Measurements from ENCODE around the gene GRIA4.

The GRIA4 gene

GRCh38 chr11:105789579-105790420 is 179.9 kb downstream of the GRIA4 start:
- H3K27me3 ChIP-seq (ENCODE audit: insufficient read depth, low read length) = no peaks in the 10 kb centered on the region
- no peaks in the 10 kb centered on the region for H3K36me3 ChIP-seq (ENCODE audit: insufficient read depth, low read length)
- no peak overlapping the region for H3K4me3 ChIP-seq (ENCODE audit: low read length)
- no peaks in the 10 kb centered on the region for H3K9me3 ChIP-seq (ENCODE audit: low read length)
- no peak overlapping the region for H2AFZ ChIP-seq (ENCODE audit: low read depth, low read length)
- H3K4me1 ChIP-seq (ENCODE audit: insufficient read depth, low read length) = peaks cover 4% of the 10 kb centered on the region

DNA sequence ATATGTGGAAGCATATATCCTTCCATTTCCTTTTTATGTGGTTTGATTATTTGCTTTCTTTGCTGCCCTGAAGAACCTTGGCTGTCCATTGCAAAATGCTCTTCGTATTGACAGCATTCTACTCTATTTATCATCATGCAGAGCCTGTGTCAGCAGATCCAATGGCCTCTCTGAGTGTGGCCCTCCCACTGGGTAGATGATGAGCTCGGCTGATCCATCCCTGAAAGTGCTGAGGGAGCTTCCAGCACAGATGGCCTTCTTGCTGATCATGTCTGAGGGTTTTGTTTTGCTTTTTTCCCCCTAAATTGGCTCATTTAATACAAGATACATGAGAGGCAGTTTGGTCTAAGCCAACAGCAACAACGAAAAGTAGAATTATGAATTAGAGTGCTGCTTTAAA is 181.0 kb downstream of the GRIA4 start:
- Histone ChIP-seq H3K27me3 (ENCODE audit: insufficient read depth, low read length) (no peaks in the 10 kb centered on the region), H3K36me3 (ENCODE audit: insufficient read depth, low read length) (no peaks in the 10 kb centered on the region), H3K9me3 (ENCODE audit: low read length) (no peaks in the 10 kb centered on the region), H3K4me3 (ENCODE audit: low read length) (no peak overlapping the region), H3K4me1 (ENCODE audit: insufficient read depth, low read length) (peaks cover 4% of the 10 kb centered on the region), H2AFZ (ENCODE audit: low read depth, low read length) (no peak overlapping the region)

- no peaks in the 10 kb centered on the region for H3K4me1 ChIP-seq (ENCODE audit: insufficient read depth, low read length)
- no peak overlapping the region for H2AFZ ChIP-seq (ENCODE audit: low read depth, low read length)
- no peaks in the 10 kb centered on the region for H3K27me3 ChIP-seq (ENCODE audit: insufficient read depth, low read length)
- H3K4me3 ChIP-seq (ENCODE audit: low read length) = no peak overlapping the region
- H3K9me3 ChIP-seq (ENCODE audit: low read length) = no peaks in the 10 kb centered on the region
- no peaks in the 10 kb centered on the region for H3K36me3 ChIP-seq (ENCODE audit: insufficient read depth, low read length)
Measured at GRCh38 chr11:105793092-105793491, 183.2 kb downstream of the GRIA4 start.

GRCh38 chr11:105799263-105799662 is 189.4 kb downstream of the GRIA4 start:
- Histone ChIP-seq H2AFZ (ENCODE audit: low read depth, low read length) (no peak overlapping the region), H3K4me3 (ENCODE audit: low read length) (no peak overlapping the region), H3K4me1 (ENCODE audit: insufficient read depth, low read length) (no peaks in the 10 kb centered on the region), H3K9me3 (ENCODE audit: low read length) (no peaks in the 10 kb centered on the region), H3K27me3 (ENCODE audit: insufficient read depth, low read length) (no peaks in the 10 kb centered on the region), H3K36me3 (ENCODE audit: insufficient read depth, low read length) (no peaks in the 10 kb centered on the region)

DNA sequence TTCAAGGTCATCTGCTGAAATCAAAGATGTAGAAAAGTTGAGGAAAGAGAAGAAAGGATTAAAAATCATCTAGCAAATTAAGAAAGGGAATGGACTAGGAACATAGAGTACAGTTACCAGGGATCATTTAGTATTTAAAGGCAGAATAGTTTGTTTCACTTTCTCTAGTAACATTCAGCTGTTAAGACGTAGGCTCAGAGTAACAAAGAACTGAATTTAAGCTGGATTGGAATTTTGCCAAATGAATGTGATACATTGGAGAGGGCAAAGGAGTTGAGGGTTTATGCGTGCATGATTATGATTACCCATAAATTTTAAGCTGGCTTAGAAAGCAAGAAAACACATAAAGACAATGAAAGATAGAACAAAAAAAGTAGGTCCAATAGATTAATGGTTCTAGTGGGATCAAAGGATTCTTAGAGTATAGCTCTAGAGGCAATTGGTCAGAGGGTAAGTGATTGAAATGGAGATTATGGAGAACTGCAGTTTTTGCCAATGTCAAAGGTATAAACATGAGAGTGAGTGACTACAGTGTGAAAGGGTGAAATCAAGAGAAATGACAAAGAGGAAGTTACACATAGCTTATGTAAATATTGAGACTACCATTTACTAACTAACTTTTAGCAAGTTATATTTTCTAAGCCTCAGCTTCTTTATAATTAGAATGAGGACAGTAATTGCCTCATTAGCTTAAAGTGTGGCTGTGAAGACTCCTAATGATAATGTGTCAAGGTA is 190.0 kb downstream of the GRIA4 start:
- no peak overlapping the region for H3K4me3 ChIP-seq (ENCODE audit: low read length)
- H3K9me3 ChIP-seq (ENCODE audit: low read length) = no peaks in the 10 kb centered on the region
- H2AFZ ChIP-seq (ENCODE audit: low read depth, low read length) = no peak overlapping the region
- H3K4me1 ChIP-seq (ENCODE audit: insufficient read depth, low read length) = no peaks in the 10 kb centered on the region
- no peaks in the 10 kb centered on the region for H3K36me3 ChIP-seq (ENCODE audit: insufficient read depth, low read length)
- H3K27me3 ChIP-seq (ENCODE audit: insufficient read depth, low read length) = no peaks in the 10 kb centered on the region

DNA sequence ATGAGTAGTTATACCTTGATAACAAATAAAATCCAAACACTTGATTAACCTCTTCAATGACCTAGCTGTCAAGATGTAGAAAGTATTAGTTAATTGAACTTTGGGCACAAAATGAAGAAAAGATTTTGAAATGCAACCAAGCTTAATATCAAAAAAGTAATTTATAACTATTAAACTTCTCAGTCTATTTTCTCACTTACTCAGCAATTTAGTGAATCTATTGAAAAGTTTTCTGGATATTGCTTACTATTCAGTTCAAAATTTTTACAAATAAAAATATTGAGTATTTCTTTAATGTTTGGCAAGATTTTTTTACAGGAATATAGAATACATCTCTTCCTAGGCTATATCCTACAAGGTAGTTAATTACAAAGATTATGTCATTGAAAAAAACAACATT is 192.5 kb downstream of the GRIA4 start:
- Histone ChIP-seq H3K4me3 (ENCODE audit: low read length) (no peak overlapping the region), H3K36me3 (ENCODE audit: insufficient read depth, low read length) (no peaks in the 10 kb centered on the region), H3K4me1 (ENCODE audit: insufficient read depth, low read length) (no peaks in the 10 kb centered on the region), H3K9me3 (ENCODE audit: low read length) (no peaks in the 10 kb centered on the region), H2AFZ (ENCODE audit: low read depth, low read length) (no peak overlapping the region), H3K27me3 (ENCODE audit: insufficient read depth, low read length) (no peaks in the 10 kb centered on the region)

- Histone ChIP-seq H3K4me1 (ENCODE audit: insufficient read depth, low read length) (no peaks in the 10 kb centered on the region), H3K4me3 (ENCODE audit: low read length) (no peak overlapping the region)
Measured at GRCh38 chr11:105811242-105811641, 201.4 kb downstream of the GRIA4 start.

GRCh38 chr11:105821372-105821771 is 211.5 kb downstream of the GRIA4 start:
- no peaks in the 10 kb centered on the region for H3K36me3 ChIP-seq (ENCODE audit: insufficient read depth, low read length)
- no peak overlapping the region for H3K4me3 ChIP-seq (ENCODE audit: low read length)

More at GRCh38 chr11:105811242-105811641, 201.4 kb downstream of the GRIA4 start:
- Histone ChIP-seq H3K9me3 (ENCODE audit: low read length) (no peaks in the 10 kb centered on the region), H3K27me3 (ENCODE audit: insufficient read depth, low read length) (no peaks in the 10 kb centered on the region), H2AFZ (ENCODE audit: low read depth, low read length) (no peak overlapping the region), H3K36me3 (ENCODE audit: insufficient read depth, low read length) (no peaks in the 10 kb centered on the region)

DNA sequence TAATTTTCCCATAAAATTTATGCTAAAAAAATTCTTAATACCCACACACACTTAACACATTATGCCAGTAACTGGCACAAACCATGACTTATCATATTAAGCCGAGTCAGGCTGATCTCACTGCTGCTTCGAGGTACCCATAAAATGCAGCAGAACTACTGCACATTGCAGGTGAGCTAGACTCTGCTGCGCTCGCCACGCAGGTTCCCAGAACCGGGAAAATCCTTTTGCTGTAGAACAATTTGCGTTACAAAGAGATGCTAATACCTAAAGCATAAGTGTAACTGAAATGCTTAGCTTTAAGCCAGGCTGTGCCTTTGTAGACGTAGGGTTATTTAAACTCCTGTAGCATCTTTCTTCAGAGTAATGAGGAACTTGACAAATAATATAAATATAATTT is 211.9 kb downstream of the GRIA4 start:
- Histone ChIP-seq H3K36me3 (ENCODE audit: insufficient read depth, low read length) (no peaks in the 10 kb centered on the region), H3K4me1 (ENCODE audit: insufficient read depth, low read length) (no peaks in the 10 kb centered on the region), H2AFZ (ENCODE audit: low read depth, low read length) (no peak overlapping the region), H3K4me3 (ENCODE audit: low read length) (no peak overlapping the region), H3K27me3 (ENCODE audit: insufficient read depth, low read length) (no peaks in the 10 kb centered on the region), H3K9me3 (ENCODE audit: low read length) (no peaks in the 10 kb centered on the region)

More at GRCh38 chr11:105821372-105821771, 211.5 kb downstream of the GRIA4 start:
- no peak overlapping the region for H2AFZ ChIP-seq (ENCODE audit: low read depth, low read length)
- H3K27me3 ChIP-seq (ENCODE audit: insufficient read depth, low read length) = no peaks in the 10 kb centered on the region
- H3K9me3 ChIP-seq (ENCODE audit: low read length) = no peaks in the 10 kb centered on the region
- no peaks in the 10 kb centered on the region for H3K4me1 ChIP-seq (ENCODE audit: insufficient read depth, low read length)

GRCh38 chr11:105823495-105824033 is 213.7 kb downstream of the GRIA4 start:
- Histone ChIP-seq H3K36me3 (ENCODE audit: insufficient read depth, low read length) (no peaks in the 10 kb centered on the region), H2AFZ (ENCODE audit: low read depth, low read length) (no peak overlapping the region), H3K27me3 (ENCODE audit: insufficient read depth, low read length) (no peaks in the 10 kb centered on the region), H3K4me1 (ENCODE audit: insufficient read depth, low read length) (no peaks in the 10 kb centered on the region), H3K4me3 (ENCODE audit: low read length) (no peak overlapping the region), H3K9me3 (ENCODE audit: low read length) (no peaks in the 10 kb centered on the region)

DNA sequence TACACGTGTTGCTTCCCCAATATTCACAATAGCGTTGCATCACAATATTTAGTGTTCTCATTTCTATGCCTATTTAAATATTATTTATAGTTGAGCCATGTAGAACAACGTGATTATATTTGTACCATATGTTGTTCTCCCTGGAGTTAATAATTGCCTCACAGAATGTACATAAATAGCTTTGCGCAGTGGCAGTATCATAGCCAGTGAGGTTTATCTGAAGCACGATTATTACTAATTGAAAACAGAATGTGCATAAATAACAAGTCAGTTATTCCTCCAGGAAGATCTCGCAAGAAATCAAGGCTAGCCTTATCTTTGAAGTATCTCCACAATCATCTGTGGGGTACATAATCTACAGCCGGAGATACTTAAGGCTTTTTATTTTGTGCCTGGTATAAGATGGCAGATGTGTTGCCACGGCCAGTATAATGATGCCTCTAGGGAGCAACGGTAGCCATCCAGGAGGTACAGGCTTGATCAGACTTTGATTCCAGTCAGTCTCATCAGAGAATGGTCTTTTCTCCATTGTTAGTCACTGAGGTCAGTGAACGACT is 214.7 kb downstream of the GRIA4 start:
- Histone ChIP-seq H3K36me3 (ENCODE audit: insufficient read depth, low read length) (no peaks in the 10 kb centered on the region), H3K27me3 (ENCODE audit: insufficient read depth, low read length) (no peaks in the 10 kb centered on the region), H2AFZ (ENCODE audit: low read depth, low read length) (no peak overlapping the region), H3K4me1 (ENCODE audit: insufficient read depth, low read length) (no peaks in the 10 kb centered on the region), H3K9me3 (ENCODE audit: low read length) (no peaks in the 10 kb centered on the region), H3K4me3 (ENCODE audit: low read length) (no peak overlapping the region)

DNA sequence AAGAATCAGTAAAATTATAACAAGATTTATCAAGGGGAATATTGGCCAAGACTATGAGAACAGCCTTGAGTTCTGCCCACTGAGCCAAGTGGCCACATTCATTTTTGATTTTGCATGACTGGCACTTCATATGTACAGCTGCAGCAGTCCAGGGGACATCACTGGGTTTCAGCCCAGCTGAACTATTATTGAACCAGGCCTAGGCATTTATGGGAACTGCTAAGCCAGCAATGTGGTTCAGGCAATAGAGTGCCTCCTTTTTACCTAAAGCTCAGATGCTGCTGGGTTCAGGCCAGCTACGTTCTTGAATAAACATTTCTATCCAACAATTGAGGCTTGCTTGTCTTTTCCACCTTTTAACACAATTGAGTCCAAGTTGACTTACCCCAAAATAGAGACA is 215.3 kb downstream of the GRIA4 start:
- H2AFZ ChIP-seq (ENCODE audit: low read depth, low read length) = no peak overlapping the region
- no peak overlapping the region for H3K4me3 ChIP-seq (ENCODE audit: low read length)
- H3K27me3 ChIP-seq (ENCODE audit: insufficient read depth, low read length) = no peaks in the 10 kb centered on the region
- H3K9me3 ChIP-seq (ENCODE audit: low read length) = no peaks in the 10 kb centered on the region
- H3K4me1 ChIP-seq (ENCODE audit: insufficient read depth, low read length) = no peaks in the 10 kb centered on the region
- H3K36me3 ChIP-seq (ENCODE audit: insufficient read depth, low read length) = no peaks in the 10 kb centered on the region

DNA sequence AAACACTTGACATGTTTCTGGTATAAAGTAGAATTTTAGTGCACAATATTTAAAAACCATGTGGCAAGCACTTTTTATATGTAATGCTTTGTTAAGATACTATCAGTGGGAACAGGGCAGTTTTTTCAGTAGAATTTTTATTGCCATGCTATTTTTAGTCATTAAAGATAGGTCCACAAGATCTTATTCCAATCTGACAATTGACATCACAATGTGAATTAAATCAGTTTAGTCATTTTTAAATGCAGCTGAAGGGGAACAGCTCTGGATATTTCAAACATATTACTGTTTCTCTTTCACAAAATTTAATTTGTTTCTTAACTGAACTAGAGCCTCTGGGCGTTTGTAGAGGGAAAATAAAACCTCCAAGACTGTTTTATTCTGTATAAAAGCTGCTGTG is 218.0 kb downstream of the GRIA4 start:
- Histone ChIP-seq H3K27me3 (ENCODE audit: insufficient read depth, low read length) (no peaks in the 10 kb centered on the region), H2AFZ (ENCODE audit: low read depth, low read length) (no peak overlapping the region), H3K9me3 (ENCODE audit: low read length) (no peaks in the 10 kb centered on the region), H3K4me3 (ENCODE audit: low read length) (no peak overlapping the region), H3K36me3 (ENCODE audit: insufficient read depth, low read length) (no peaks in the 10 kb centered on the region), H3K4me1 (ENCODE audit: insufficient read depth, low read length) (no peaks in the 10 kb centered on the region)
